Ramos (cell line): ENCODE results near the gene ZNF566.
"Not testable (repeated sequence)": the region's sequence is repeated elsewhere in the genome, so short reads cannot be mapped to it uniquely, and the experiment has no call there.

Experiments
- in situ Hi-C: fragments of 300-500 bp; cut with MboI; formaldehyde crosslinking; loops from one replicate; pipeline ENCODE4 v1.14.3; 2022; ENCODE audit warnings: low sequenced_read_pairs; ENCODE audit not compliant: unreplicated experiment

Gene ZNF566

GRCh38 chr19:36489118-36489919, at the start of gene ZNF566:
ZNF566 (minus strand) TSS chr19:36489561; CDS start chr19:36476557, 13,004 bp downstream.
- in situ Hi-C loops, result no loop called here

GRCh38 chr19:36528921-36529518, 39.7 kb upstream of the ZNF566 start:
- in situ Hi-C loops, result no loop called here

- in situ Hi-C loops, result no loop called here
These were observed 39.0 kb upstream of the ZNF566 start, which contains the start of gene ZNF260 for GRCh38 chr19:36528194-36528920. ZNF260 (minus strand) TSS chr19:36528271; CDS start chr19:36515238, 13,033 bp downstream.

GRCh38 chr19:36527873-36528193, 38.5 kb upstream of the ZNF566 start:
- in situ Hi-C loops, result no loop called here

GRCh38 chr19:36527341-36527740, 38.0 kb upstream of the ZNF566 start:
- in situ Hi-C loops, result no loop called here

GRCh38 chr19:36526581-36526980, 37.2 kb upstream of the ZNF566 start:
- in situ Hi-C loops, result no loop called here

- in situ Hi-C loops, result no loop called here
These were observed 35.3 kb upstream of the ZNF566 start for GRCh38 chr19:36524617-36525016.

- in situ Hi-C loops, result no loop called here
These were observed 24.8 kb upstream of the ZNF566 start for GRCh38 chr19:36514012-36514612.

- in situ Hi-C loops, result no loop called here
These were observed 19.0 kb upstream of the ZNF566 start for GRCh38 chr19:36508325-36508724.

GRCh38 chr19:36501973-36502372, 12.6 kb upstream of the ZNF566 start:
- in situ Hi-C loops, result no loop called here

- in situ Hi-C loops, result no loop called here
These were observed 7.6 kb upstream of the ZNF566 start for GRCh38 chr19:36497001-36497400.

- in situ Hi-C loops, result not testable (repeated sequence)
These were observed 3.5 kb upstream of the ZNF566 start for GRCh38 chr19:36492689-36493453.

- in situ Hi-C loops, result not testable (repeated sequence)
These were observed 1.5 kb upstream of the ZNF566 start for GRCh38 chr19:36490846-36491245.

GRCh38 chr19:36489920-36490415, 607 bp upstream of the ZNF566 start:
- in situ Hi-C loops, result no loop called here

GRCh38 chr19:36488846-36489117, 579 bp downstream of the ZNF566 start:
- in situ Hi-C loops, result no loop called here

GRCh38 chr19:36488118-36488845, 1.1 kb downstream of the ZNF566 start:
- in situ Hi-C loops, result no loop called here

GRCh38 chr19:36483653-36484052, 5.7 kb downstream of the ZNF566 start:
- in situ Hi-C loops, result no loop called here

GRCh38 chr19:36482876-36483275, 6.5 kb downstream of the ZNF566 start:
- in situ Hi-C loops, result no loop called here

- in situ Hi-C loops, result no loop called here
These were observed 29.3 kb downstream of the ZNF566 start for GRCh38 chr19:36460046-36460445.
